Activated T-cell treated with anti-CD3 and anti-CD28 coated beads for 1 hour (primary cell): ENCODE measurements around the gene OR7A17.

ENCODE experiments used
- DNase-seq: peaks from one replicate; pipeline ENCODE4 v3.0.0-alpha.2; 2020; ENCODE audit warnings: low read depth

Gene OR7A17

DNA sequence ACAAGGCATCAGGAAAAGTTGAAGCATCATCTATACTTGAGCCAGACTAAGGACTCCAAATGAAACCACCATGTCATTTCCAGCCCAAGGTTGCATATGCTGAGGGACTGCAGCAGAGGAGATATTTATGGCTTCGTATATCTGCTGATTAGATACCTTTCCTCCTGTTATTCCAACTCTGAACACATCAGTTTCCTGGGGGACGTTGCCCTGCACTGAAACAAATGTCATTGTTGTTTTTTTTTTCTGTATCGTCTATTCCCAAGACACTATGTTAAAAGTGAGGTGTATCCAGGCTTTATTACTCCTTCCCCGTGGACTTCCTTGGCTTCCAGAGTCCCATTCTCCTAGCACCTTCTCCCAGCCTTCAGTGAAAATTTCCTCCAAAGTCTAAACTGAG, at the start of gene OR7A17:
Gene OR7A17 (minus strand): TSS at position 101 of the 400 bp plus-strand sequence. CDS start 4,777 bp downstream, outside the sequence.
- no peak for DNase-seq

GRCh38 chr19:14933506-14933905, 47.6 kb upstream of the OR7A17 start:
- no peak for DNase-seq

- DNase-seq = no peak
Measured at GRCh38 chr19:14916848-14917247, 30.9 kb upstream of the OR7A17 start.

DNA sequence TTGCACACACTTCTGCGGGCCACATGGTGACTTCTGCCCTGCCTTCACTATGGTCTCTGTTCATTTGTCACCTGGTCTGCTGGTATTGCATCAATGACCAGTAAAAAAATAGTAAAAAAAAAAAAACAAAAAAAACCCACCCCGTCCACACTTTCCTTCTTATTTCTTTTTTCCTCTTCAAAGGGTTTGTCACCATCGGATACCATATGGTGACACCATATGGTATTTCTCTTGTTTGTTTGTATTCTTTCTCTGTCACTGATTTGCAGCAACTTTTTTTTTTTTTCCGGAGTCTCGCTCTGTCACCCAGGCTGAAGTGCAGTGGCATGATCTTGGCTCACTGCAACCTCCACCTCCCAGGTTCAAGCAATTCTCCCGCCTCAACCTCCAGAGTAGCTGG, 29.2 kb upstream of the OR7A17 start:
- DNase-seq = no peak

GRCh38 chr19:14906711-14907110, 20.8 kb upstream of the OR7A17 start:
- no peak for DNase-seq

GRCh38 chr19:14901675-14902260, 15.8 kb upstream of the OR7A17 start:
- no peak for DNase-seq

DNA sequence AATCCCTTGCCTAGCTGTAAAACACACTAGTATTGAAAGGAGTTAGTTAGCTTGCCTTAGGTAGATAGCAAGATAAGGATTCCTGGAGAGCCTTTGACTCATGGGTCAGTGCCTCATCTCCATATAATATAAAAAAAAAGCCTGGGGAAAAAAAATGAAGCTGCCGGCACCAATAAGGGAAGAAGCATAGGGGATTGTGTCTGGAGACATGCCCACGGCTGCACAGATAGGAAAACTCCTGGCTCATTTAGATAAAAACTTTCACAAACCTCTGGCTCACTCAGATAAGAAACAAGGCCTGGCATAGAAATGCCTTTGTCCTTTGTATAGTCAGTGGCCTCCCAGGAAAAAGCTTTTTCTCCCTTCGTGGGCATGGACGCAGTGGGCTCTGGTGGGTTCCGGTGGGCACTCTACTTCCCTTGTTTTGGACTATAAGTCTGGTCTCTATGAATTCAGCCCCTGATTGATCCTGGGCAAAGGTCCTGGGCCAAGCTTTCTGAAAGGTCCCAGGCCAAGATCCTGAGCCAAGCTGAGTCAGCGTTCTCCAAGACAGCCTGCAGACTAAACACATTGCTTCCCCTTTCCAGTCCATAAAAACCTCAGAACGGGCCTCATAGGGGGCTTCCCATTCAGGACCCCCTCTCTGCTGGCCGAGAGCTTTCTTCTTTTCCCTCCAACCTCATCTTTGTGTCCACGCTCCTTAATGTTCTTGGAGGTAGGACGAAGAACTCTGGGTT, 4.9 kb upstream of the OR7A17 start:
- no peak for DNase-seq

DNA sequence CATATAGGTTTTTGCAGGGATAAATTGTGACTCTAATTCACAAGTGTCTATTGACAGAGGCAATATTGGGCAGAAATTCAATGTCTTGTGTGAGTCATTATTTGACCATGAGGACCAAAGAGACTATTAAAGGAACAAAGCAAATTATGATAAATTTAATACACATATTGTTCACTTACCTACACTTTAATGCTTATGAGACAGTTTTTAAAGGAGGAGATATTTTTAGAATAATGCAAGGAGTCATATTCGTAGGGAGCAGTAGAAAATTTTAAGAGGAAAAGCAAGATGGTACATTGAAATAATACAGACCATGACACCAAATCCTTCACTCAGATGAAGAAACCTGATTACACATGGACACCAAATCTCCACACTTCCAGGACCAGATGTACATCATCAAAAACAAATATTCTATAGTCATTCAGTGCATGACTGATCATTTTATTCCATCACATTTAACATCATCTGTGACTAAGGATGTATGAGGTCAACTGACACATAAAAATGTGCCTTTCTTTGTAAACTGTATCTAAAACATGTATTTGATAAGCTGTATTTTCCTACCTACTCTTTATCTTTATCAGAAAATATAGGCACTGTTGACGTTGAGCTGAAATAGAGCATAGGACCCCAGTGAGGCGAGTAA, 4.2 kb upstream of the OR7A17 start:
- no peak for DNase-seq

- no peak for DNase-seq
Measured at GRCh38 chr19:14871619-14872230, 14.2 kb downstream of the OR7A17 start.

DNA sequence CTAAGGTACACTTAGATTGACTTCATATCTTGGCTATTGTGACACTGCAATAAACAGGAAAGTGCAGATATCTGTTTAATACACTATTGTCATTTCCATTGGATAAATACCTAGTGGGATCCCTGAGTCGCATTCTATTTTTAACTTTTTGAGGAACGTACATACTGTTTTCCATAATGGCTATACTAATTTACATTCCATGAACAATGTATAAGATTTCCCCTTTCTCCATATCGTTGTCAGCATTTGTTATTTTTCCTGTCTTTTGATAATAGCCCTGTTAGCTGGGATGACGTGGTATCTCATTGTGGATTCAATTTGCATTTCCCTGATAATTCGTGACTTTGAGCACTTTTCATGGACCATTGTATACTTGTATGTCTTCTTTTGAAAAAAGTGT, 17.4 kb downstream of the OR7A17 start:
- DNase-seq = no peak

- DNase-seq = no peak
Measured at GRCh38 chr19:14848822-14849221, 37.1 kb downstream of the OR7A17 start, which contains the start of gene OR7A10. Gene OR7A10, minus strand, starts transcription at chr19:14848922. Its CDS starts 7,045 bp downstream, at chr19:14841877.

- DNase-seq = no peak
Measured at GRCh38 chr19:14843578-14843977, 42.4 kb downstream of the OR7A17 start.

GRCh38 chr19:14843169-14843568, 42.8 kb downstream of the OR7A17 start:
- no peak for DNase-seq

DNA sequence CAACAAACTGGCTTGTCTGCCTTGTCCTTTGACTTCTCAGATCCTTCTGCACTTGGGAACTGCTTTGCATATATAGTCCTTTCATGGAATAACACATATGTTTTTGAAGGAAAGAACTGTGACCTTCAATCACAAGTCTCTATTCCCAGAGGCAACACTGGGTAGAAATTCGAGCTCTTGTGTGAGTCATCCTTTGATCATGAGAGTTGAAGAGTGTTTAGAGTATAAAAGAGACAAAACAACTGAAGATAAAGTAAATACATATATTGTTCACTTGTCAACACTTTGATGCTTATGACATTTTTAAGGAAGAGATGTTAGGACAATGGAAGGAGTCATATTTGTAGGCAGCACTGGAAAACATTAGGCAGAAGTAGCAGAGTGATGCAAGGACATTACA, 45.7 kb downstream of the OR7A17 start:
- no peak for DNase-seq

DNA sequence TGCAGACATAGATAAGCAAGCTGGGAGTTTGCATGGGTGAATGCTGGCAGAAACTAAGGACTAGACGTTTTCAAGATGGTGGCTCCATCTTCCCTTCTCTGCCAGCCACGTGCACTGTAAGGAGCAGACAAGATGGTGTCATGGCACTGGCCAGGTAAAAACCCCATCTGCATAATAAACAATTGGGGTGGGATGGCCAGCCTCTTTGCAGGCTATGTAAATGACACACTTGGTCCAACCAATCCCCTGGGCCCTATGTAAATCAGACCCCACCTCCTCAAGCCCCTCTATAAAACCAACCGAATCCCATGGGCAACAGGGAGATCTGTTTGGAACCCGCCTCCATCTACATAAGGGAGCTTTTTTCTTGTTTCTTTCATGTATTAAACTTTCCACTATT, 48.5 kb downstream of the OR7A17 start:
- no peak for DNase-seq

GRCh38 chr19:14835011-14835410, 50.9 kb downstream of the OR7A17 start, which contains the start of the genes OR7A5 and OR7C1:
Gene OR7A5, minus strand, starts transcription at chr19:14835185. Its CDS starts 6,944 bp downstream, at chr19:14828241.
Gene OR7C1, minus strand, starts transcription at chr19:14835185. Its CDS starts 35,049 bp downstream, at chr19:14800136.
- DNase-seq = no peak

- DNase-seq = no peak
Measured at GRCh38 chr19:14830702-14831101, 55.2 kb downstream of the OR7A17 start.
